SK-N-SH treated with all-trans-retinoic acid at 6 μM for 48 hours (cell line): ENCODE results near the gene RNASE7.

Experiments used
- CREB5 ChIP-seq: fragments of 250-450 bp; sonication (Bioruptor Pico); IDR thresholded peaks from 2 replicates; pipeline ENCODE4 v1.5.1; 2020; ENCODE audit warnings: low read depth, mild to moderate bottlenecking, moderate library complexity
- ESRRG ChIP-seq: fragments of 250-450 bp; sonication (Bioruptor Pico); IDR thresholded peaks from 2 replicates; pipeline ENCODE4 v1.6.1; 2021; ENCODE audit warnings: mild to moderate bottlenecking
- GLIS3 ChIP-seq: fragments of 250-450 bp; sonication (Bioruptor Pico); IDR thresholded peaks from 2 replicates; pipeline ENCODE4 v1.5.0; 2020; ENCODE audit warnings: mild to moderate bottlenecking, moderate library complexity
- ISL1 ChIP-seq: fragments of 250-450 bp; sonication (Bioruptor Pico); IDR thresholded peaks from 2 replicates; pipeline ENCODE4 v2.1.2; 2022; ENCODE audit warnings: mild to moderate bottlenecking, moderate library complexity
- OSR1 ChIP-seq: fragments of 250-450 bp; sonication (Bioruptor Pico); IDR thresholded peaks from 2 replicates; pipeline ENCODE4 v1.8.0; 2022; ENCODE audit warnings: moderate library complexity, mild to moderate bottlenecking, inconsistent platforms
- PATZ1 ChIP-seq: fragments of 250-450 bp; sonication (Bioruptor Pico); IDR thresholded peaks from 2 replicates; pipeline ENCODE4 v1.8.0; 2020; ENCODE audit warnings: mild to moderate bottlenecking, moderate library complexity, borderline replicate concordance
- PPARA ChIP-seq: fragments of 250-450 bp; sonication (Bioruptor Pico); IDR thresholded peaks from 2 replicates; pipeline ENCODE4 v1.5.0; 2020; ENCODE audit warnings: mild to moderate bottlenecking, borderline replicate concordance
- RARB ChIP-seq: fragments of 250-450 bp; sonication (Bioruptor Pico); IDR thresholded peaks from 2 replicates; pipeline ENCODE4 v1.8.0; 2021; ENCODE audit warnings: mild to moderate bottlenecking, moderate library complexity
- SNAI2 ChIP-seq: fragments of 250-450 bp; sonication (Bioruptor Pico); IDR thresholded peaks from 2 replicates; pipeline ENCODE4 v1.5.0; 2020; ENCODE audit warnings: mild to moderate bottlenecking, moderate library complexity
- ZNF565 ChIP-seq: fragments of 450-650 bp; formaldehyde crosslinking; conservative IDR thresholded peaks from 2 replicates; pipeline ENCODE4 v1.5.0; 2020; ENCODE audit warnings: low read depth, mild to moderate bottlenecking, moderate library complexity
- TF ChIP-seq, protein P1 (sequence below): fragments of 250-450 bp; sonication (Bioruptor Pico); IDR thresholded peaks from 2 replicates; pipeline ENCODE4 v1.5.0; 2020; ENCODE audit warnings: mild to moderate bottlenecking, moderate library complexity

GRCh38 chr14:21055432-21056117 lies 13.4 kb downstream of the RNASE7 start:
- TF ChIP-seq GLIS3 (CRISPR knock-in tag) (no peak), PPARA (CRISPR knock-in tag) (no peak), SNAI2 (no peak), PATZ1 (CRISPR knock-in tag) (no peak), ESRRG (CRISPR knock-in tag) (no peak), CREB5 (CRISPR knock-in tag) (no peak), OSR1 (CRISPR knock-in tag) (no peak), RARB (CRISPR knock-in tag) (no peak), ISL1 (CRISPR knock-in tag) (no peak), ZNF565 (CRISPR knock-in tag) (no peak)
- TF ChIP-seq, protein P1, sequence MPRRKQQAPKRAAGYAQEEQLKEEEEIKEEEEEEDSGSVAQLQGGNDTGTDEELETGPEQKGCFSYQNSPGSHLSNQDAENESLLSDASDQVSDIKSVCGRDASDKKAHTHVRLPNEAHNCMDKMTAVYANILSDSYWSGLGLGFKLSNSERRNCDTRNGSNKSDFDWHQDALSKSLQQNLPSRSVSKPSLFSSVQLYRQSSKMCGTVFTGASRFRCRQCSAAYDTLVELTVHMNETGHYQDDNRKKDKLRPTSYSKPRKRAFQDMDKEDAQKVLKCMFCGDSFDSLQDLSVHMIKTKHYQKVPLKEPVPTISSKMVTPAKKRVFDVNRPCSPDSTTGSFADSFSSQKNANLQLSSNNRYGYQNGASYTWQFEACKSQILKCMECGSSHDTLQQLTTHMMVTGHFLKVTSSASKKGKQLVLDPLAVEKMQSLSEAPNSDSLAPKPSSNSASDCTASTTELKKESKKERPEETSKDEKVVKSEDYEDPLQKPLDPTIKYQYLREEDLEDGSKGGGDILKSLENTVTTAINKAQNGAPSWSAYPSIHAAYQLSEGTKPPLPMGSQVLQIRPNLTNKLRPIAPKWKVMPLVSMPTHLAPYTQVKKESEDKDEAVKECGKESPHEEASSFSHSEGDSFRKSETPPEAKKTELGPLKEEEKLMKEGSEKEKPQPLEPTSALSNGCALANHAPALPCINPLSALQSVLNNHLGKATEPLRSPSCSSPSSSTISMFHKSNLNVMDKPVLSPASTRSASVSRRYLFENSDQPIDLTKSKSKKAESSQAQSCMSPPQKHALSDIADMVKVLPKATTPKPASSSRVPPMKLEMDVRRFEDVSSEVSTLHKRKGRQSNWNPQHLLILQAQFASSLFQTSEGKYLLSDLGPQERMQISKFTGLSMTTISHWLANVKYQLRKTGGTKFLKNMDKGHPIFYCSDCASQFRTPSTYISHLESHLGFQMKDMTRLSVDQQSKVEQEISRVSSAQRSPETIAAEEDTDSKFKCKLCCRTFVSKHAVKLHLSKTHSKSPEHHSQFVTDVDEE (CRISPR knock-in tag) = no peak
